ENCODE results near the gene RASL11A.
A peak's percentile ranks its signal among the peaks of the same experiment; 100 is the strongest.
"Not testable (repeated sequence)": the region's sequence is repeated elsewhere in the genome, so short reads cannot be mapped to it uniquely, and the experiment has no call there.

Gene RASL11A, protein sequence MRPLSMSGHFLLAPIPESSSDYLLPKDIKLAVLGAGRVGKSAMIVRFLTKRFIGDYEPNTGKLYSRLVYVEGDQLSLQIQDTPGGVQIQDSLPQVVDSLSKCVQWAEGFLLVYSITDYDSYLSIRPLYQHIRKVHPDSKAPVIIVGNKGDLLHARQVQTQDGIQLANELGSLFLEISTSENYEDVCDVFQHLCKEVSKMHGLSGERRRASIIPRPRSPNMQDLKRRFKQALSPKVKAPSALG

DNA sequence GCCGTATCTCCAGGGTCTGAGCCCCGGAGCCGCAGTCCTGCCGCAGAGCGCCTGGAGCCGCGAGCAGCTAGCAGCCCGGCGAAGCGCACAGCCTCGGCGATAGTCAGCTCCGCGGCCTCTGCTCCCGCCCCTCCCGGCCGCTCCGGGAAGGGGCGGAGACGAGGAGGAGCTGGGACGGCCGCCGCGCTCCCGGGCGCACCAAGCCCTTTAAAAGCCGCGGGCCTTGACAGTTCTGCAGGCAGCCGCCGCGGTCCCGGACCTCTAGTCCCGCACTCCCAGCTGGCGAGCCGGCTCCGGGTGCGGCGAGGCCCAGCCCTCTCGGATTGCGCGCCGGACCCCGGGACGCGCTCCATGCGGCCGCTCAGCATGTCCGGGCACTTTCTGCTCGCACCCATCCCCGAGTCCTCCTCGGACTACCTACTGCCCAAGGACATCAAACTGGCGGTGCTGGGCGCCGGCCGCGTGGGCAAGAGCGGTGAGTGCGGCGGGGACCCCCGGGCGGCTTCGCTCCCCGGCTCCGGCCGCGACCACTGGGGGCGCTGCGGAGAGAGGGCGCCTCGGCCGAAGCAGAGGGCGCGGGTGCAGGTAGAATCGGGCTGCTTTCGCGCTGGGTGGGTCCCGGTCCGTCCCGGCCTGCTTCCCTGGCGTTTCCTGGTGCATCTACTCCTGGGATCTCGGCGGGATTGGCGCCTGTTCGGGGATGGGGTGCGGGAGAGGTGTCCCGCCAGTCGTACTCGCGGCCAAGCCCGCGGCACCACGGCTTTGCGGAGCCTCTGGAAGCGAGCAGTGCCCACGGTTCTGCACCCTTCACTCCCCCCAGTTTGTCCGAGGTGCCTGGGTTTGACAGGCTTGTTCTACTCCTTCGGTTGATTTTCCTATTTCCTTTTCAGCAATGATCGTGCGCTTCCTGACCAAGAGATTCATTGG is at the start of gene RASL11A:
Gene RASL11A, plus strand, starts transcription at position 237 of the 927 bp plus-strand sequence. Its CDS starts 115 bp downstream, at position 352.
- Histone ChIP-seq H3K27ac (peak within 1 kb of the TSS in 20 of 21 experiments; percentile 63 to 90 (median 82)), H3K4me3 (peak within 1 kb of the TSS; percentile 75 to 96 (median 84))

DNA sequence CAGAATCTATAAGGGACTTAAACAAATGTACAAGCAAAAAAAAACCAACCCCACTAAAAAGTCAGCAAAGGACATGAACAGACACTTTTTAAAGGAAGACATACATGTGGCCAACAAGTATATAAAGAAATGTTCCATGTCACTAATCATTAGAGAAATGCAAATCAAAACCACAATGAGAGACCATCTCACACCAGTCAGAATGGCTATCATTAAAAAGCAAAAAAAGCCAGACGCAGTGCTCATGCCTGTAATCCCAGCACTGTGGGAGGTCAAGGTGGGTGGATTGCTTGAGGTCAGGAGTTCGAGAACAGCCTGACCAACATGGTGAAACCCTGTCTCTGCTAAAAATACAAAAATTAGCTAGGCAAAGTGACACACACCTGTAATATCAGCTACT is 48.5 kb upstream of the RASL11A start:
- not testable (repeated sequence) for H3K27ac ChIP-seq

DNA sequence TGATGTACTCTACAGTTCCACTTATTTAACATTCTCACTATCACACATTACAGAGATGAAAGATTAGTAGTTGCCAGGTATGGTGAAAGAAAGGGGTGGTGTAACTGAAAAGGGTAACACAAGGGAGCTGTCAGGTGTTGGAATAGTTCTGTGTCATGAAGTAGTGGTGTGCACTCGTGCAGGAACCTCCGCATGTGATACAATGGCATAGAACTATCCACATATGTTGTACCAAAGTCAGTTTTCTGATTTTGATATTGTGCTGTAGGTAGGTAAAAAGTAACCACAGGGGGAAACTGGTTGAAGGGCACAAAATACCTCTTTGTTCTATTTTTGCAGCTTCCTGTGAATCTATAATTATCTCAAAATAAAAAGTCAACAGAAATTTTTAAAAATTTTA is 43.6 kb upstream of the RASL11A start:
- no peak overlapping the region for H3K4me3 ChIP-seq
- H3K27ac ChIP-seq = no peak overlapping the region

More for the DNA sequence above, 48.5 kb upstream of the RASL11A start:
- not testable (repeated sequence) for H3K4me3 ChIP-seq

DNA sequence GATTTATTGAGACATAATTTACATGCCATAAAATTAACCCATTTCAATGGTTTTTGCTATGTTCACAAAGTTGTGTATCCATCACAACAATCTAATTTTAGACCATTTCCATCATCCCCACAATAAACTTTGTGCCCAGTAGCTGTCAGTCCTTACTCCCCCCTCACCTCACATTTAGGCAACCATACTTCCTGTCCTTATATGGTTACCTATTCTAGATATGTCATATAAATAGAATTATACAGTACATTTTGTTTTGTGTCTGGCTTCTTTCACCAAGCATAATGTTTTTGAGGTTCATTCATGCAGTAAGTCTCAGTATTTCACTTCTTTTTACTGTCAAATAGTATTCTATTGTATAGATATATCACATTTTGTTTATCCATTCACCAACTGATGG is 42.5 kb upstream of the RASL11A start:
- H3K27ac ChIP-seq = no peak overlapping the region
- no peak overlapping the region for H3K4me3 ChIP-seq

DNA sequence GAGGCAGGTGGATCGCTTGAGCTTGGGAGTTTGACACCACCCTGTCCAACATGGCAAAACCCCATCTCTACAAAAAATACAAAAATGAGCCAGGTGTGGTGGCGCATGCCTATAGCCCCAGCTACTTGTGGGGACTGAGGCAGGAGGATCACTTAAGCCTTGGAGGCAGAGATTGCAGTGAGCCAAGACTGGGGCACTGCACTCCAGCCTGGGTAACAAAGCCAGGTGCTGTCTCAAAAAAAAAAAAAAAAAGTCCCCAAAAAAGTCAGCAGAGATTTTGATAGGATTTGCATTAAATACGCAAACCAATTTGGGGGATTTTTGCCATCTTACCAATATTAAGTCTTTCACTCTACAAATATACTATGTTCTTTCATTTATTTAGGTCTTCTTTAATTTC is 41.0 kb upstream of the RASL11A start:
- H3K27ac ChIP-seq = no peak overlapping the region

DNA sequence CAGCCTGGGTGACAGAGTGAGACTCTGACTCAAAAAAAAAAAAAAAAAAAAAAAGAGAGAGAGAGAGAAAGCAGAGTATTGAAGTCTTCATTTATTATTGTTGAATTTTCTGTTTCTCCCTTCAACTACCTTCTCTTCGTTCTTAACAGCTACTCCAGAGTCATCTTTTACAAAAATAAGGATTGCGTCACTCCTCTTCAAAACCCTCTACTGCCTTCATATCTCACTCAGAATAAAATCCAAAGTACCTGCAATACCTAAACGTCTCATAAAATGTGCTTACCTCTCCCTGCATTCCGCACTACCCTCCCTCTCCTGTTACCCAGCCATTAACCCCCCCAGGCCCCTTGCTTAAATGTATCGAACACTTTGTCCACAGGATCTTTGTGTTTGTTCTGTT is 36.7 kb upstream of the RASL11A start:
- Histone ChIP-seq H3K27ac (no peak overlapping the region), H3K4me3 (no peak overlapping the region)

More for the DNA sequence above, 41.0 kb upstream of the RASL11A start:
- no peak overlapping the region for H3K4me3 ChIP-seq

DNA sequence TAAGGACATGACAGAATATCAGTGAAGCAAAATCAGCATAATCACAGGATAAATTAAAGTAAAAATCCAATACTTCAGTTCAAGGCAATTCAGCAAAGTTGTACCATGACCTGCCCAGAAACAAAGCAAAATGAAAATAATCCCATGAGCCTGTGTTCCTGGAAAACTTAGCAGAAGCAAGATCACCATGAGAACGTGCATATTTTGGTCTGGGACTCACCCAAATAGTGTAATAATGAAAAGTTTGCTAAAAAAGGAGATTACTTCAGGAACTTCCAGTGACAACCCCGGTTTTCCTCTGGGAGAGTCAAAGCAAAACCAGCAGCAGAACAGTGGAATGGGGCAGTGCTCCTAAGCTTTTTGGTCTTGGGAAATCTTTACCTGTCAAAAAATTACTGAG is 34.2 kb upstream of the RASL11A start:
- Histone ChIP-seq H3K27ac (no peak overlapping the region), H3K4me3 (no peak overlapping the region)

DNA sequence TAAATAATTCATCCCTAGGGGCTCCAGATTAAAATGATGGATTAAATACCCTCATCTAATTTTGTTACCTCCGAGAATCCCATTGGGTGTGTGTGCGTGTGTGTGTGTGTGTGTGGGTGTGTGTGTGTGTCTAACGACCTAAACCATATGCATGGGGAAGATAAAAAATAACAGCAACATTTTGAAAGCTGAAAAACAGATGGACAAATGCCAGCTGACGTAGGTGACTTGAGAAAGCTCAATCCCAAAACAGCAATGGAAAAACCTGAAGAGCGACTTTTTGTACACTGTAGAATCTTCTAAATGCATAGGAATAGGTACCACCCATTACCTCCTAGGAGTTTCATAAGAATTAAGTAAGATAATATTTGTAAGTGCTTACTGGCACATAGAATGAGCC is 27.9 kb upstream of the RASL11A start:
- Histone ChIP-seq H3K27ac (no peak overlapping the region), H3K4me3 (no peak overlapping the region)

DNA sequence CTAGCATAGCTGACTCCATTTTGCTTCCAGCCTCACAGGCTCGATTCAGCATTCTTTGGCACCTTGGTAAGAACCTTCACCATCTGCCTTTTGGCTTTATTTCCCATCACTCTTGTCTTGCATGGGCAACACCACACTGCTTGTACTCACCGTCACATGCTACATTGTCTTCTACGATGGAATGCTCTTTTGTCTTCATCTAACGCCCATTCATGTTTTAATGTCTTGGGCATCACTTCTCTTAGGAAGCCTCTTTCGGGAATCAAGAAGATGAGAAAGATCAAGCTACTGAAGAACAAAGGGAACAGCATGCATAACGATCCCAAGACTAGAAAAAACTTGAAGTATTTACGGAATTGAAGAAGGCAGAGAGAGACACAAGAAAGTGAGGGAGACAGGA is 25.0 kb upstream of the RASL11A start:
- Histone ChIP-seq H3K4me3 (no peak overlapping the region), H3K27ac (no peak overlapping the region)

DNA sequence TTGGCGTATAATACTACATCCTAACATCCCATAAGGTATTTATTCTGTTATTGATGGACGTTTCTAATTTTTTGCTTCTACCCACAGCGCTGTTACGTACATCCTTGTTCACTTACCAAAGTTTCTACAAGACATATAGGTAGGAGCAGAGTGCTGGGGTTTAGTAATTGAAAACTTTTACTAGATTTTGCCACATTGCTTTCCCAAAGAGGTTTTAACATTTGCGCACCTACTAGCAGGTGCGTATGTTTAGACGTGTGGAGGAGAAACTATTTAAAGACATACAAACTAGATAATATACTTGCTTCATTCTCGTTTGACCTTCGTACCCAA is 19.8 kb upstream of the RASL11A start:
- Histone ChIP-seq H3K27ac (peak overlapping the region in 20 of 21 experiments; percentile 90 to 100 (median 97)), H3K4me3 (peak overlapping the region; percentile 69 to 97 (median 88))

DNA sequence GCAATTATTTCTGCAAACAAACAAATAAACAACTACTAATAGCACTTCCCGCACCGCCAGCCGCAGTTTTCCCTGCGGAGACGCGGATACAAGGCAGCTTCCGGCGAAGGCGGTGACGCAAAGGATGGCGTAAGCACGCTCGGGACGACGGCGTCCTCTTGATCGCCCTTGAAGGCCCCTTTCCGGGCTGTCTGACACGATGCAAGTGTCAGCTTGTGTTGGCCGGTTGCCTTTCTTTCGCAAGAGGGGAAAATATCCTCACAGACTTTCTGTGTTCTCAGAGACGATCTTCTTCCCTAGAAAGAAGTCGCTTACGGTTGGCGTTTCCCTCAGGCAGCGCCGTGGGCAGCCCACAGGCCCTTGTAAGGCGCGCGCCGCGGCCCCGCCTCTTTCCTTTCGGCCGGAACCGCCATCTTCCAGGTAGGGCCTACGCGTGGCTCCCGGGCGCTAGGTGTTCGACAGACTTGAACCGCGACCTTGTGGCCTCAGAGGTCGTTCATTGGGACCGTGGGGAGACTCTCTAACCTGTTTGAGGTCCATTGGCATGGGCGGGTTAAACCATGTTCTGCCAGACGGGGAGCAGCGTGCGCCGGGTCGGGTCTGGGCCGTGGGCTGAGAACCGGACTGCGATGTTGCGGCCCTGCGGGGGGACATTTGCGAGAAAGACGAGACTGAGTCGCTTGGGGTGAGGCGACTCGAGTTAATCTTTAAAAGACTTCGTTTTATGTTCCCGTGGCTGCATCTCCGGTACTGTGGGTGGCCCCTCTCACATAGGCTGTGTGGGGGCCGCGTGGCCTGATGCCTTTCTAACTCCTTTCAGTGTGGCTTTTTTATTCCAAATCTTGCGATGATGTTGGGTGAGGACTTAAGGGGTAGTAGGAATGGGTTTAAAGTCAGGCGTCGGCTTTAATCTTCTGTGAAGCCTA is 19.2 kb upstream of the RASL11A start, which contains the start of gene RPL21:
Gene RPL21, plus strand, starts transcription at position 393 of the 926 bp plus-strand sequence. CDS start 2,219 bp downstream, outside the sequence.
- peak within 1 kb of the TSS; percentile 90 to 100 (median 97) for H3K27ac ChIP-seq

DNA sequence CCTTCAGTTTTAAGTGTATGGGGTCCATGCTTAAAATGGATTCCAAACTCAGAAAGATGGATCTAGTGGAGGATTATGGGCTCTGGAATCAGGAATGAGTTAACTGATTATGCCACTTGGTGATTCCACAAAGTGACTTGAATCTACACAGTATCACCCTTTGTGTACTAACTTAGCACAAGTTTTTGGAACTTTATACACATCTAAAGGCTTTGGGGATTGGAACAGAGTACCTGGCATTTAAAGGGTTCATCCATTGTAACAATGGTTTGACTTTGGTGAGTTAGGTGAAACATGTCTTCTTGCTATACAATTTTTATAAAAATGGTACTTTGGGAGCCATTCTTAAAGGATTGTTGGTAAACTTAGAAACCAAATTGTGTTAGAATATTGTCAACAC is 18.2 kb upstream of the RASL11A start:
- peak overlapping the region in 19 of 21 experiments; percentile 90 to 100 (median 97) for H3K27ac ChIP-seq
- H3K4me3 ChIP-seq = peak overlapping the region; percentile 69 to 97 (median 88)

More for the DNA sequence above, 19.2 kb upstream of the RASL11A start, which contains the start of gene RPL21:
- H3K4me3 ChIP-seq = peak within 1 kb of the TSS; percentile 69 to 97 (median 88)

DNA sequence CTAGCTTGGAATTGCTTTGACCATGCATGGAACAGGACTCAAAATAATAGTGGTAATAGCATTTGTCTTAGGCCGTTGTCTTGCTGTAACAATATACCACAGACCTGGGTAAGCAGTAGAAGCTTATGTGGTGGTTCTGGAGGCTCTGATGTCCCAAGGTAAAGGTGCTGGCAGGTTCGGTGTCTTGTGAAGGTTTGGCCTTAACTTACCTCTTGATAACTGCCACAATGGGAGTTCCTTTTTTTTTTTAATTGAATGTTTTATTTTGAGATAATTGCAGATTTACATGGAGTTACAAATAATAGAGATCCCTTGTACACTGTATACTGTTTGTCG is 13.4 kb upstream of the RASL11A start:
- H3K4me3 ChIP-seq = no peak overlapping the region
- no peak overlapping the region for H3K27ac ChIP-seq

DNA sequence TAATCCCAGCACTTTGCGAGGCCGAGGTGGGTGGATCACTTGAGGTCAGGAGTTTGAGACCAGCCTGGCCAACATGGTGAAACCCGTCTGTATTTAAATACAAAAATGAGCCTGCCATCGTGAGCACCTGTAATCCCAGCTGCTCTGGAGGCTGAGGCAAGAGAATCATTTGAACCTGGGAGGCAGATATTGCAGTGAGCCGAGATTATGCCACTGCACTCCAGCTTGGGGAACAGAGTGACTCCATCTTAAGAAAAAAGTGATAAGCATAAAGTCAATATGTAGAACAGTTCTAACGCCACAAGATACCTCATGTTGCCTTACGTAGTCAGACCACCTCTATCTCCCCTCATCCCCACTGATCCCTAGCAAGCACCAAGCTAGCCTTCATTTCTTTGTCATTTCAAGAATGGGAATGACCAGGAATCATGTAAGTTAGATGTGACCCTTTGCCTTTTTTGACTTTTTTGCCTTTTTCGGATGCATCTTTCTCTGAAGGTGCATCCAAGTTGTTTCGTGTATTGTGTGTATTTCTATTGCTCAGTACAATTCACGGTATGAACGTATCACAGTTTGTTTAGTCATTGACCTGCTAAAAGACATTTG is 12.9 kb upstream of the RASL11A start:
- H3K27ac ChIP-seq = no peak overlapping the region
- no peak overlapping the region for H3K4me3 ChIP-seq

DNA sequence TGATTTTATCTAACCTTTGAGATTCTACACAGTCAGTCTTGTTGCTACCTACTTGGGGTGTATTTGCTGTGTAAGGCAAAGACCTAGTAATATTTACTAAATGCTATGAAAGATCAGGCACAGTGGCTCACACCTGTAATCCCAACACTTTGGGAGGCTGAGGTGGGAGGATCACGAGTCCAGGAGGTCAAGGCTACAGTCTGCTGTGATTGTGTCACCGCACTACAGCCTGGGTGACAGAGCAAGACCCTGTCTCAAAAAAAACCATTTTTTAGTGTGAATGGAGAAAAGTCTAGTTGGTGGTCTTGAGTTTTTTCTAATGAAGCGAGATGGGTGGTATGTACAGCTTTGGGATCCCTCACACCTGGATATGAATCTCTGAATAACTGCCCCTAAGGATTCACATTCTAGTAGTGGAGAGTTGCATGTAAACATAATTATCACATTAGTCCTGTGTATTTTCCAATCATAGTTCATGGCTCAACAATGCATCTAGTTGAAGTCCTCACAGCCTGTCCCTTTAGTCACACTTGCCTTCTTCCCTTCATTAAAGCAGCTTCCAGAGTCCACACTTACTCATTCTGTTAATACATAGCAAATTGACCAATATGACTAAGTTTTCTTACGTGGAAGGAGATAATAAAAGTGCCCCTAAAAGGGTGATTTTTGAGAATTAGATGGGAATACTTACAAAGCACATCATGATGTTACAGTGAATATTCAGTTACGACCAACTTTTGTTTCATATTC is 11.8 kb upstream of the RASL11A start:
- H3K4me3 ChIP-seq = no peak overlapping the region

DNA sequence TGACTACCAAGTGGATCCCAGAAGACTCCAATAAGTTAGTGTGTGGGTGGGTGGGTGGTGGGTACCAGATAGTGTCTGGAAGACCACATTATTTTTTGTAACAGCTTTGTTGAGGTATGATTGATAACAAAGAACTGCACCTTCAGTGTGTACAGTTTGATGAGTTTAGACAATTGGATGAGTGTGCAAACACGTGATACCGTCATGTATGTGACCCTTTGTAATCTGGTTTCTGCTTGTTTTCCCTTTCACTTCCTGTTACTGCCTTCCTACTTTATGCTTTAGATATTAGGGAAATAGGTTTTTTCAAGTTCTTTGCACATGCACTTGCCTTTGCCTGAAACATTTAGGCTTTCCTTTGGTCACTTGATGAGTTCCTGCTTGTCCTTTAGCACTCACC is 10.8 kb upstream of the RASL11A start:
- Histone ChIP-seq H3K27ac (peak overlapping the region in 3 of 21 experiments; percentile 31 to 63 (median 49)), H3K4me3 (no peak overlapping the region)

More for the DNA sequence above, 11.8 kb upstream of the RASL11A start:
- H3K27ac ChIP-seq = no peak overlapping the region

DNA sequence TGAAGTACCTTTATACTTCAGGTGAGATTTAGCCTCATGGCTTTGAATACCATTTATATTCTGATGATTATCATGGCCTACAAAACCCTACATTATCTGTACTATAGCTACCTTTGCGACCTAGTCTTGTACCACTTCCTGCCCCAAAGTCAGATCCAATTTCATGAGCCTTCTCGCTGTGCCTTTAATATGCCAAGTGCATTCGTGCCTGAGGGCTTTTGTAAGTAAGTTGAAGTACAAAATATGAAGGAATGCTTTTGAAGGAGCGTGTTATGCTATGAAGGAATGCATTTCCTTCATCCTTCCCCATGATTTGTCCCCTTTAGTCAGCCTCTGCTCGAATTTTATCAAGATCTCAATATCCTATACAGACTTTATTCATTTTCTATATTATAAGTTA is 9.2 kb upstream of the RASL11A start:
- no peak overlapping the region for H3K27ac ChIP-seq

DNA sequence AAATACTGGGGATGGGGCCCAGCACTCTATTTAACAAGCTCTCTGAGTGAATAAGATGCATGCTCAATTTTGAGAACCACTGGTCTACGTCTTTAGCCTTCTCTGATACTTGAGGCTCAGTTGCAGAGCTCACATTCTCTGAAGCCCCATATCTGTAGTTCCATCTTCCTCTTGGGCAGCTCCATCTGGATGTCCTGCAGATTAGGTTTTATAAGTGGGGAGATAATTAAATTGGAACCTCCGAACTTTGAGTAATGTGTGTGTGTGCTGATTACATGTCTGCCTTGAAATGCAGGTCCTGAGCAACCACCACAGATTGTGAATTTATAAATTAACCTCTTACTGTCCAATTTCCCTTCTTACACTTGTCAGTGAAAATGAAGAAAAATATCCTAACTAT is 7.2 kb upstream of the RASL11A start:
- Histone ChIP-seq H3K27ac (no peak overlapping the region), H3K4me3 (no peak overlapping the region)

More for the DNA sequence above, 9.2 kb upstream of the RASL11A start:
- no peak overlapping the region for H3K4me3 ChIP-seq

DNA sequence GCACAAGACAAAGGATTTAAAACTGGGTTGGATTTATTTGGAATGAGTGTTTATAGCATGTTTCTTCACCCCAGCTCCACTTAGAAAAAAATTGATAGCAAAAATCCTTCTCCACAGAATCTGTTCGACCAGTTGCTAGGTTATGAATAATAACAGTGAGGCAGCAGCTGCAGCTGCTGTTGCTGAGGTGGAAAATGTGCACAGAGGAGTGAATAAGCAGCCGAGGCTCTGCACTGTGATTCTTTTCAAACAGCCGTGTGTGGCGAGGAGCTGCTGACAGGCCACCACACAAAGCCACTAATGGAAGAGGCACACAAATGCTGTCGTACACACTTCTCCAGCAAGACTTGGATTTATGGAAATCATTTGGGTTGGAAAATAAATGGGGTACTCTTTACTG is 6.4 kb upstream of the RASL11A start:
- H3K4me3 ChIP-seq = no peak overlapping the region
- H3K27ac ChIP-seq = peak overlapping the region in 1 of 21 experiments; percentile 7

Measured in skin epidermis (tissue), 12 donors.